Smooth muscle cell of the brain vasculature (primary cell): ENCODE results near the gene PREX1.

Experiments used
- DNase-seq: peaks from one replicate; pipeline ENCODE4 v3.0.0-alpha.2; 2012; ENCODE audit warnings: low read depth, low spot score

The PREX1 gene

DNA sequence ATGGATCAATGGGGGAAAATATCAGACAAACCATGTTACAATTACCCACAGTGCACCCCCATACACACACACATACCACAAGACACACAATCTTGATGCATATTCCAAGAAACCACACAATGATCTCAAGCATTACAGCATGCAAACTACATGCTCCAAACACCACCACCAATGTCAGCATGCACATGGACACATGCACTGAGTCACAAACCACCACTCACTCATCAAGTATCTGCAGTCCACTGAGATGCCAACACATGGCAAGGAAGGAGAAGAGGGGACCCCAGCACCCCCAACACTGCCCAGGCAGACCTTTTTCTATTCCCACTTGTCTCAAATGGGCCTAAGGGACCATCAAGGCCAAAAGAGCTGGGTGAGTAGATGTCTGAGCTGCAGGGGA is 91.6 kb downstream of the PREX1 start:
- DNase-seq = no peak

DNA sequence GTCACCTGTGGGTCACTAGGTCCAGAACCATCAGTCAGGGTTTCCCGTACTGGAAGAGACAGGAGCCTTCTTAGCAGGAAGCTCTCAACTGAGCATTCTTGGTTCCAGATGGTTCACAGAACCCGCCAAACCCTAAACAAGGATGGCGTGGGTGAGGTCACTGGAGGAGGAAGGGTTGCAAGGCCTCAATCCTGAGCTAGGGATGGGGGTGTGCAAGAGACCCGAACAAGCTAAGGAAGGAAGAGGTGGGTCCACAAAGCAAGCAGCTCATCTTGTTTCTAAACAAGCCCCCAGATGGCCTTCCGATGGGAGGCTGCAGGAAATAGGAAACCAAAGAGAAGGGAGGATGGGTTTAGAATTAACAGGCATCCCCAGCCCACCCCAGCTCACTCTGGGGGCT is 92.7 kb downstream of the PREX1 start:
- DNase-seq = no peak

GRCh38 chr20:48734104-48734749 is 93.6 kb downstream of the PREX1 start:
- no peak for DNase-seq

- no peak for DNase-seq
Observed at GRCh38 chr20:48733296-48733790, 94.5 kb downstream of the PREX1 start.

GRCh38 chr20:48732081-48732829 is 95.5 kb downstream of the PREX1 start:
- no peak for DNase-seq

DNA sequence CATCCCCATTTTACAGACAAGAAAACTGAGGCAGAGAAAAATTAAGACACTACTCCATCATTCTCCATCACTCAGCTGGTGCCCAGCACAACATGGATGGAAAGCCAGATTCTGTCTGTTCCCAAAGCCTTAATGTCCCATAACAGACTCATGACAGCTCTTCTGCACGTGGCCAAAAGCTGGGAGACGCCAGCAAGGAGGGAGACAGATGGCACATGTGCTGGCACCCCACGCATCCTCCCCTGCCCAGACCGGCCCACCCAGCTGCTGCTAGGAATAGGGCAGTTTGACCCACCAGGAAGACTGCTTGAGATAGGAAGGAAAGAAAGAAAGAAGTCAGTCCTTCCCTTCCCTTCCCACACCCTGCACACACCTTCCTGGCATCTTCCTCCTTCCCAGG is 96.3 kb downstream of the PREX1 start:
- no peak for DNase-seq

DNA sequence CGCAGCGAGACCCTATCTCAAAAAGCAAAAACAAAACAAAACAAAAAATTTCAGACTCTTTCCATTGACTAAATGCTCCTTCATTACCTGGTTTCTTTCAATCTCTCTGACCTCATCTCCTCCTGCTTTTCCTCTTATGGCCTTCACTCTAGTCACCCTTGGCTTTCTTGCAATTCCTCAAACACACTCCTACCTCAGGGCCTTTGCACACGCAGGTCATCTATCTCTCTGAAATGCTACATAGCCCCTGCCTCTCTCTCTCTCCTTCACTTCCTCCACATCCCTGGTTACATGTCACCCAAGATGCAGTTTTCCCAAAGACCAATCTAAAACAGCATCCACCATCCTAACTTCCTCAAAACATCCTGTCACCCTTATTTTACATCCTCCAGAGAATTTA is 96.8 kb downstream of the PREX1 start:
- no peak for DNase-seq

- no peak for DNase-seq
Observed at GRCh38 chr20:48729538-48729937, 98.3 kb downstream of the PREX1 start.

DNA sequence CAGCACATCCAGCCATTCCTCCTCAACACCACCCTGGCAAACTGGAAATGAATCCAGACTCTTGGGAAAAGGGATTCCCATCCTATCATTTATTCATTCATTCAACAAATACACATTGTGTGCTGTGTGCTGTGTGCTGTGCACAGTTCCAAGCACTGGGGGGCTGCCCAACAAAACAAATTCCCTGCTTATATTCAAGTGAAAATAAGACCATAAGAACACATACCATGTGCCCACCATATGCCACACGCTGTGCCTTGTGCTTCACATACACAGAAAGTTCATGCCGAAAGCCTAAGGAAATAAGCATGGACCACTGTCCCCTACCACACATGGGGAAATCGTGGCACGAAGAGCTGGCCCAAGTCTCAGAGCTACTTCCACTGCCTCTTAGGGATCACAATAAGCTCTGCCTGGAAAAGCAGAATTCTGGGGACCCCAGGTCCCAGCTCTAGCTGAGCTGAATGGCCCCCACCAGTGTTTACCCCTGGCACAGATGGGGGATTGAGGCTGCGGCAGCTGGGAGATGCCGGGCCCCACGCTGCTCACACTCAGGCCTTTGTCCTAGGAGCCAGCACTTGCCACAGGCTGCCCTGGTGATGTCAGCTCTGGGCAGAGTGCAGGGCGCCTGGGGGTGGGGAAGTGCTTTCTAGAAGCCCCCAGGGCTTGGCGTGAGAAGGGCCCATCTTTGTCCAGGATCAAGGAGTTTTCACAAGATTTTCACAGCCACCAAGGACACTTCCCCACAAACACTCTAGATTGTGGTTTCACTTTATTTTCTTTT is 99.6 kb downstream of the PREX1 start:
- no peak for DNase-seq

- no peak for DNase-seq
Observed at GRCh38 chr20:48727226-48727625, 100.6 kb downstream of the PREX1 start.

- DNase-seq = no peak
Observed at GRCh38 chr20:48725555-48725991, 102.2 kb downstream of the PREX1 start.

DNA sequence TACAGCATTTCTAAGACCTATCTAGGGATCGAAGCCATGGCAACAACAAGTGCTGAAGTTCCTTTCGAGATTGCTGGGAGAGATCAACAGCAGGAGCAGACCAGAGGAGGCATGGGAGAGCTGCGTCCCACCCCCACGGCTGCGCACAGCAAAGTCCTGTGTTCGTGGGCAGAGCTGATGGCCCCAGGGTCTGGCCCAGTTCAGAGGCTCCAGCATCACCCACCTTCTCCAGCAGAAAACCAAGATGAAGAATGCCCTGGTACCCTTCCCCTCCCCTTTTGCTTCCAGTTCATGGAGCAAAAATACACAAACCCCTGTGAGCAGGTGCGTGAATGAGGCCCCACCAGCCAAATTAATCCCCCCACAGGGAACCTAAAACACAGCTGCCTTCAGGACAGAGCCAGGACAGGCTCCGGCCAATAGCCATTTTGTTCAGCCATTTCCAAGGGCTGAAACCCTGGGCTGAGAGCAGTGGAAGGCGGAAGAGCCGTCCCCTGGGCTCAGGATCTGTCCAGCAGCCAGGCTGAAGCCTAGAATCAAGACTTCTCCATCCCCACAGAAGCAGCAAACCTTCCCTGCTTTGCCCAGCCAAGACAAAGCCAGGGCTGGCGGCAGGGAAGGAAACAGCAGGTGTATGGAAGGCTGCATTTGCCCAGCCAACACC is 102.8 kb downstream of the PREX1 start:
- DNase-seq = no peak

DNA sequence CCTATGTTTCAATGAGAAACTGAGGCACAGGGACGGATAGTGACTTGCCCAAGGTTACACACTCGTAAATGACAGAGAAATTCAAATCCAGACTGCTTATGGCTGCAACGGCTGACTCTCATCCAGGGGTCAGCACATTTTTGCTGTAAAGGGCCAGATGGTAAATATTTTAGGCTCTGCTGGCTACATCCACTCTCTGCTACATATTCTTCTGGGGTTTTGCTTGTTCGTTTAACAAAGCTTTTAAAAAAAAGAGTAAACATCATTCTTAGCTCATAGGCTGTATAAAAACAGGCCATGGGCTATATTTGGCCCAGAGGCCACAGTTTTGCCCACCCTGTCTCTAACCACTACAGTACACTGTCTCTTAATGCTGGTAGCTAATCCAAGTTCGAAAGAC is 103.4 kb downstream of the PREX1 start:
- DNase-seq = no peak

DNA sequence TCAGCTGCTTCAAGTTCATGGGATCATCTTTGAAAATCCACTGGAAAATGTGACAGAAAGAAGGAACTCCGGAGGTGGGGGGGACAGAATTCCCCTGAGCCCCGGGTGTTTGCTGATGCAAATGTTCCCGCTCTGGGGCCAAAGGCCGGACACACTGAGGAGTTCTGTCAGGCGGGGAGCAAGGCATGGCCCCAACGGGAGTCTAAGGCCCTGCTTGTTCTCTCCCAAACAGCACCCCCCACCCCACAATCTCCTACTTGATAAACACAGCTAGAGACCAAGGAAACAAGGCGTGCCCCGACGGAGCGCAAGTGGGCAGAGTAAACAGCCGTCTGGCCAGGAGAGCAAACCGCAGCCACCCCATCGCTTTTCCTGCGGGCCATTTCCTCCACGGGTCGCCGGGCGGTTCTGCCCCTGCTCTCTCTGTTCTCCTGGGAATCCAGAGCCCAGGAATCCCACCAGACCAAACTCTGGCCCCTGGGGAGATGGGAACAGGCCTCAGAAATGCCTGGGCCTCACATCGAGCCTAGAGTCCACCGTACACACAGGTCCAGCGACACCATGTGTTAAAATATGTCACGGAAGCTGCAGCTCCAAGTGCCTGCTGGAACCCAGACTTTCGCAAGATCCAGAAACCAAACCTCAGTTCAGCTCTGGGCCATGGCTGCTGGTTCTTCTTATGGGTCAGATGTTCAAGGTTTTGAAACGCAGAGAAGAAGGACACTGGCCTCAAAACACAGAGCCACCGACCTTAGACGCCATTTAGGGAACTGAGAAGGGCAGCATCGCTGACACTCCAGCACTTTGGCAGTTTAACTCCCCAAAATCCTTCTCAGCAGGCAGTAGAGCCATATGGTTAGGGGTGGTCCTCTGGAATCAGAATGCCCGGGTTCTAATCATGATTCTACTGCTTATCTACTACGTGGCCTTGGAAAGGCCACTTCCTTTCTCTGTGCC is 104.2 kb downstream of the PREX1 start:
- no peak for DNase-seq

DNA sequence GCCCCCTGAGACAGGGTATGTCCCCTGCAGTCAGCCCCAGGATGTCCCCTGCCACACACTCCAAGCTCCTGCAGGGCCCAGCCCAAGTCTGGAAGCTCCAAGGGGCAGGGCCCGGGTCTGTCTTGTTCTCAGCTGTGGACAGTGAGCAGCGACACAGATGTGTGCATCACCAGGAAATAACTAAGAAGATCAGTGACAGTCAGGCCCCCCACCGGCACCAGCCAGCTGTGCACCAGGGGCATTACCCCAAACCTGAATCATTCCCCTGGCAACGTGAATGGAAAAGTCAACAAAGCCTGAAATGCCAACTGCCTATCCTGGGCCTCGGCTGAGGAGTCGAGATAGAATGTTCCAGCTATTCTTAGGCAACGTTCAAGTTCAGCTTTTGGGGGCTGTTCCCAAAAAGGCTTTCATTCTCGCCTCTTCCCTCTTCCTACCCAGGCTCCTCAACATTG is 105.0 kb downstream of the PREX1 start:
- no peak for DNase-seq

- DNase-seq = no peak
Observed at GRCh38 chr20:48722002-48722731, 105.6 kb downstream of the PREX1 start.

- DNase-seq = no peak
Observed at GRCh38 chr20:48721324-48722001, 106.3 kb downstream of the PREX1 start.

GRCh38 chr20:48720256-48720985 is 107.4 kb downstream of the PREX1 start:
- DNase-seq = no peak
